ENCODE results near the gene PAX3. TPM values are rescaled to one million over a fixed set of nuclear protein-coding genes. Genes with fewer than 3 reads are reported as not detected.
A peak's percentile ranks its signal among the peaks of the same experiment; 100 is the strongest.

PAX3 gene
- total RNA-seq, result not detected
- polyA plus RNA-seq, result not detected
- long read RNA-seq, donor 1, result 0 reads
- long read RNA-seq, donor 2, result 0 reads
- long read RNA-seq, donor 3, result 0 reads

- H3K36me3 ChIP-seq, result no peaks in the 10 kb centered on the region
- H3K27me3 ChIP-seq, result peaks cover 4% of the 10 kb centered on the region
- H3K9me3 ChIP-seq, result no peaks in the 10 kb centered on the region
- no peak for DNase-seq
- TF ChIP-seq POLR2A (IDR thresholded peaks at IDR 0.05), result no peak
- no peaks in the 10 kb centered on the region for H3K4me1 ChIP-seq (ENCODE audit: insufficient read depth)
- peak within 1 kb of the TSS; percentile 12 for H3K4me3 ChIP-seq
- intact Hi-C loops (cut with DNase I), result no loop called here
- H3K27ac ChIP-seq, result no peak within 1 kb of the TSS
- 3 to 4% (median 3%) methylated on average over 56 to 63 of the region's 63 CpGs for WGBS, 3 donors
These were observed at the start of gene PAX3 for GRCh38 chr2:222298311-222299150. TSS of gene PAX3 (minus strand) at chr2:222298998. CDS start at chr2:222298615, 383 bp downstream.

GRCh38 chr2:222341331-222341730 is 42.5 kb upstream of the PAX3 start:
- Histone ChIP-seq H3K27me3 (no peaks in the 10 kb centered on the region), H3K27ac (no peak overlapping the region), H3K9me3 (no peaks in the 10 kb centered on the region), H3K4me1 (ENCODE audit: insufficient read depth) (no peaks in the 10 kb centered on the region), H3K36me3 (no peaks in the 10 kb centered on the region), H3K4me3 (no peak overlapping the region)
- DNase-seq, result no peak
- intact Hi-C loops (cut with DNase I), result no loop called here
- 87 to 92% (median 89%) methylated on average over 1 of the region's 1 CpG for WGBS, 3 donors
- TF ChIP-seq EP300 (IDR thresholded peaks at IDR 0.05), result no peak
- TF ChIP-seq CTCF (IDR thresholded peaks at IDR 0.05), result no peak
- no peak for TF ChIP-seq POLR2A (IDR thresholded peaks at IDR 0.05)

GRCh38 chr2:222338374-222338773 is 39.6 kb upstream of the PAX3 start:
- intact Hi-C loops (cut with DNase I), result no loop called here
- no peak for TF ChIP-seq POLR2A (IDR thresholded peaks at IDR 0.05)
- TF ChIP-seq EP300 (IDR thresholded peaks at IDR 0.05), result no peak
- TF ChIP-seq CTCF (IDR thresholded peaks at IDR 0.05), result no peak

GRCh38 chr2:222336931-222337330 is 38.1 kb upstream of the PAX3 start:
- intact Hi-C loops (cut with DNase I), result no loop called here
- no peaks in the 10 kb centered on the region for H3K36me3 ChIP-seq
- no peak for DNase-seq

More at GRCh38 chr2:222338374-222338773, 39.6 kb upstream of the PAX3 start:
- no peak overlapping the region for H3K4me3 ChIP-seq
- no peaks in the 10 kb centered on the region for H3K36me3 ChIP-seq
- no peaks in the 10 kb centered on the region for H3K9me3 ChIP-seq
- WGBS, 3 donors, result 90 to 98% (median 96%) methylated on average over 1 of the region's 1 CpG
- no peaks in the 10 kb centered on the region for H3K27me3 ChIP-seq
- DNase-seq, result no peak
- no peak overlapping the region for H3K27ac ChIP-seq
- H3K4me1 ChIP-seq (ENCODE audit: insufficient read depth), result no peaks in the 10 kb centered on the region

DNA sequence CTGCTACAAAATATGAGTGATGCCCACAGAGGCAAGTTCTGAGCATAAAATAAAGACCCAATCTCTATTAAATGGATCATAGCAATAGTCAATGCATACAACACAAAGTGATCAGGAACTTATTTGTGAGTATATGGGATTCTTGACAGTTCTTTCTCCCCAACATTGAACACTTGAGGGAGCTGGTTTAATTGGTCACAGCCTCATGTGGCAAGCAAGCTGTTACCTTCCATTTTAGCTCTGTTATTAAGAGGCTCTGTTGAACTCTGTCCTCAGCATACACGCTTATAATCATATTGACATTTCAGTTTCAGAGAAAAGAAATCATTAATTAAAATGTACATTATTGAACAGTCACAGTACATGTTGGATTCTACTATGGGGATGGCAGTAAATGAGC is 37.6 kb upstream of the PAX3 start:
- H3K4me1 ChIP-seq (ENCODE audit: insufficient read depth), result no peaks in the 10 kb centered on the region
- H3K9me3 ChIP-seq, result no peaks in the 10 kb centered on the region
- H3K27me3 ChIP-seq, result no peaks in the 10 kb centered on the region
- H3K4me3 ChIP-seq, result no peak overlapping the region
- no peaks in the 10 kb centered on the region for H3K36me3 ChIP-seq
- 86 to 91% (median 88%) methylated on average over 1 of the region's 1 CpG for WGBS, 3 donors
- DNase-seq, result no peak
- TF ChIP-seq EP300 (IDR thresholded peaks at IDR 0.05), result no peak
- no peak for TF ChIP-seq POLR2A (IDR thresholded peaks at IDR 0.05)
- TF ChIP-seq CTCF (IDR thresholded peaks at IDR 0.05), result no peak
- intact Hi-C loops (cut with DNase I), result no loop called here
- no peak overlapping the region for H3K27ac ChIP-seq

More at GRCh38 chr2:222336931-222337330, 38.1 kb upstream of the PAX3 start:
- no peak overlapping the region for H3K27ac ChIP-seq
- H3K4me3 ChIP-seq, result no peak overlapping the region
- no peaks in the 10 kb centered on the region for H3K27me3 ChIP-seq
- no peak for TF ChIP-seq POLR2A (IDR thresholded peaks at IDR 0.05)
- no peaks in the 10 kb centered on the region for H3K9me3 ChIP-seq
- H3K4me1 ChIP-seq (ENCODE audit: insufficient read depth), result no peaks in the 10 kb centered on the region
